Lower leg skin (tissue), 4 donors: ENCODE data around the gene EIF4G1. TPM values are rescaled to one million over a fixed set of nuclear protein-coding genes. Genes with fewer than 3 reads are reported as not detected.

ENCODE experiments used
- DNase-seq, 2 donors: peaks; one replicate each; pipeline ENCODE4 v3.0.0-alpha.2; 2019; ENCODE audit warnings: low spot score in 2 of 2
- H3K4me3 ChIP-seq: fragments of 200-600 bp; sonication (generic); 2 replicates; pipeline ENCODE4 v1.5.1; 2017; ENCODE audit warnings: mild to moderate bottlenecking, low read depth; ENCODE audit not compliant: poor library complexity, severe bottlenecking
- CTCF ChIP-seq, 3 donors: fragments of 450-650 bp; IDR thresholded peaks; one replicate each; pipeline ENCODE4 v1.5.1; 2016; ENCODE audit warnings: antibody characterized with exemption in 3 of 3, mild to moderate bottlenecking in 3 of 3, moderate library complexity in 2 of 3
- POLR2A ChIP-seq, 2 donors: fragments of 450-650 bp; IDR thresholded peaks; one replicate each; pipeline ENCODE4 v1.6.1; 2016 to 2017; ENCODE audit warnings: antibody characterized with exemption in 2 of 2, mild to moderate bottlenecking in 1 of 2, moderate library complexity in 1 of 2
- WGBS, 2 donors: methylation state at CpG; one replicate each; pipeline ENCODE4 v1.1.5; 2018; 5-methylcytosine and 5-hydroxymethylcytosine counted together
- intact Hi-C: fragments of 100-400 bp; cut with DNase I; formaldehyde crosslinking; loops from one replicate; pipeline ENCODE4 v1.15.0; 2023; ENCODE audit warnings: low total_unique reads
- total RNA-seq, 4 donors: library from RNA; depleted of rRNA; stranded (reverse); fragments of >200 nt; gene quantifications; one replicate each; pipeline ENCODE4 v1.1.0, GENCODE V29; 2016

EIF4G1 gene
- total RNA-seq, 4 donors from 2014 or later: 418 to 445 (median 433) TPM

- intact Hi-C loops: loop anchor here (10.0 kb wide), 1 partner anchor 53 kb away; no protein-coding TSS in a partner anchor
- H3K4me3 ChIP-seq: no peak overlapping the region
- 93% methylated on average over 24 of the region's 24 CpGs for WGBS, 2 donors
- no peak for TF ChIP-seq CTCF (IDR thresholded peaks at IDR 0.05)
- peak in 1 of 2 donors; percentile 76 for DNase-seq
Measured at GRCh38 chr3:184357248-184358123, 43.1 kb downstream of the EIF4G1 start.

- 92 to 97% methylated on average over 11 to 12 of the region's 12 CpGs for WGBS, 2 donors
- H3K4me3 ChIP-seq: no peak overlapping the region
- DNase-seq: peak in 1 of 2 donors; percentile 75
- TF ChIP-seq CTCF (IDR thresholded peaks at IDR 0.05) (no peak), POLR2A (IDR thresholded peaks at IDR 0.05) (no peak)
- intact Hi-C loops: loop anchor here (10.0 kb wide), 1 partner anchor 53 kb away; no protein-coding TSS in a partner anchor
Measured at GRCh38 chr3:184358124-184358767, 43.8 kb downstream of the EIF4G1 start.

- no peak overlapping the region for H3K4me3 ChIP-seq
- 84 to 88% methylated on average over 14 of the region's 14 CpGs for WGBS, 2 donors
- intact Hi-C loops: loop anchor here (10.0 kb wide), 1 partner anchor 54 kb away; no protein-coding TSS in a partner anchor
- peak in 1 of 2 donors; percentile 80 for DNase-seq
- TF ChIP-seq CTCF (IDR thresholded peaks at IDR 0.05): no peak
- TF ChIP-seq POLR2A (IDR thresholded peaks at IDR 0.05): no peak
Measured at GRCh38 chr3:184358921-184359350, 44.5 kb downstream of the EIF4G1 start.

- DNase-seq: no peak
- intact Hi-C loops: loop anchor here (5.0 to 10.0 kb wide), 2 partner anchors 55 to 108 kb away; no protein-coding TSS in a partner anchor
- TF ChIP-seq CTCF (IDR thresholded peaks at IDR 0.05) (no peak), POLR2A (IDR thresholded peaks at IDR 0.05) (no peak)
- WGBS, 2 donors: 61 to 67% methylated on average over 9 of the region's 9 CpGs
- no peak overlapping the region for H3K4me3 ChIP-seq
Measured at GRCh38 chr3:184359610-184360009, 45.2 kb downstream of the EIF4G1 start.

- TF ChIP-seq POLR2A (IDR thresholded peaks at IDR 0.05) (no peak), CTCF (IDR thresholded peaks at IDR 0.05) (no peak)
- no peak for DNase-seq
- intact Hi-C loops: loop anchor here (5.0 kb wide), 1 partner anchor 107 kb away; no protein-coding TSS in a partner anchor
- H3K4me3 ChIP-seq: no peak overlapping the region
- 70 to 74% methylated on average over 12 of the region's 12 CpGs for WGBS, 2 donors
Measured at GRCh38 chr3:184360070-184360928, 45.9 kb downstream of the EIF4G1 start.
